ENCODE results near the gene CST7.
"Not testable (repeated sequence)": the region's sequence is repeated elsewhere in the genome, so short reads cannot be mapped to it uniquely, and the experiment has no call there.

The CST7 gene

GRCh38 chr20:24999568-24999967 is 50.5 kb downstream of the CST7 start:
- no peak for TF ChIP-seq EZH2 (IDR thresholded peaks at IDR 0.05)
- no peak for TF ChIP-seq FOXP2 (optimal IDR thresholded peaks at IDR 0.05; ENCODE audit: control extremely low read depth, extremely low read length, insufficient read depth)
- TF ChIP-seq POLR2AphosphoS5 (IDR thresholded peaks at IDR 0.05; ENCODE audit: borderline replicate concordance, low read depth, low read length), result no peak

DNA sequence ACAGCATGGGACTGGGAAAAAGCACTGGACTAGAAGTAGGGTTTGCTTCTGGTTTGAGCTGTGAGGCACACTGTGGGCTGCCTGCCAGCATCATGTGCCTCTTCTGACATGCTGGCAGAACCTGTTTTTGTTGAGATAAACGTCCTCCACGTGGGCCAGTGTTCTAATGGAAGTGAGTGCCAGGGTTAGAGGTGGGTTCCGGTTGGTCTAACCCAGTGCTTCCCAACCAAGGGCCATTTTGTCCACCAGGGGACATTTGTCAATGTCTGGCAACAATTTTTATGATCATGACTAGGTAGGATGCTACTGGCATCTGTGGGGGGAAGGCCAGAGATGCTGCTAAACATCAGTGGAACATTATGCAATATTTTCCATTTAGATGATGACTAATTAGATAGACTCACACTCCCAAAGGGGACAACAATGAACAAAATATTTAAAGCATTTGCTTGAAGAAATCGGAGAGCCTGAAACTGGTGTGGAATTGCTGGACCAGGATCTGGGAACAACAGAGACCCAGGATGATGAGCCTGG is 51.3 kb downstream of the CST7 start:
- no peak overlapping the region for H3K27ac ChIP-seq
- TF ChIP-seq FOXP2 (optimal IDR thresholded peaks at IDR 0.05; ENCODE audit: control extremely low read depth, extremely low read length, insufficient read depth) (no peak), POLR2AphosphoS5 (IDR thresholded peaks at IDR 0.05; ENCODE audit: borderline replicate concordance, low read depth, low read length) (no peak)
- no peak overlapping the region for H3K9ac ChIP-seq (ENCODE audit: insufficient read length)
- no peaks in the 10 kb centered on the region for H3K9me3 ChIP-seq (ENCODE audit: low read depth, low read length)
- DNase-seq (ENCODE audit: low read depth, low spot score), result no peak
- H3K36me3 ChIP-seq (ENCODE audit: insufficient read depth, low read length), result no peaks in the 10 kb centered on the region
- no peak overlapping the region for H3K4me3 ChIP-seq

More at GRCh38 chr20:24999568-24999967, 50.5 kb downstream of the CST7 start:
- Histone ChIP-seq H3K9me3 (ENCODE audit: low read depth, low read length) (no peaks in the 10 kb centered on the region), H3K9ac (ENCODE audit: insufficient read length) (no peak overlapping the region), H3K27ac (no peak overlapping the region), H3K4me3 (no peak overlapping the region), H3K36me3 (ENCODE audit: insufficient read depth, low read length) (no peaks in the 10 kb centered on the region)
- no peak for DNase-seq (ENCODE audit: low read depth, low spot score)

DNA sequence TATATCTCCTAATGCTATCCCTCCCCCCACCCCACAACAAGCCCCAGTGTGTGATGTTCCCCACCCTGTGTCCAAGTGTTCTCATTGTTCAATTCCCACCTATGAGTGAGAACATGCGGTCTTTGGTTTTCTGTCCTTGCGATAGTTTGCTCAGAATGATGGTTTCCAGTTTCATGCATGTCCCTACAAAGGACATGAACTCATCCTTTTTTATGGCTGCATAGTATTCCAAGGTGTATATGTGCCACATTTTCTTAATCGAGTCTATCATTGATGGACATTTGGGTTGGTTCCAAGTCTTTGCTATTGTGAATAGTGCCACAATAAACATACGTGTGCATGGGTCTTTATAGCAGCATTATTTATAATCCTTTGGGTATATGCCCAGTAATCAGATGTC is 52.3 kb downstream of the CST7 start:
- H3K36me3 ChIP-seq (ENCODE audit: insufficient read depth, low read length); H3K4me3 ChIP-seq; DNase-seq (ENCODE audit: low read depth, low spot score); H3K27ac ChIP-seq; H3K9me3 ChIP-seq (ENCODE audit: low read depth, low read length); H3K9ac ChIP-seq (ENCODE audit: insufficient read length): not testable (repeated sequence)

DNA sequence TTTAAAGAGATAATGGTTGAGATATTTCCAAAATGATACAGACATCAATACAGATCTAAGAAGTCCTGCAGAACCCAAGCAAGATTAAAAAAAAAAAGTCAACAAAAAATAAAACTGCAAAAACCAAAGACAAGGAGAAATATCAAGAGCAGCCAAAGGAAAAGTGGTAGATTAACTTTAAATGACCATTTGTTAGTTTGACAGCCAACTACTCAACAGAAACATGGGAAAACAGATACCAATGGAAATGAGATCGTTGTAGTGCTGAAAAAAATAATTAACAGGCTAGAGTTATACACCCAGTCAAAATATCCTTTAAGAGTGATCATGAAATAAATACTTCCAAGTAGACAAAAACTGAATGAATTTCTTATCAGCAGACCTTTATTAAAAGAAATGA is 53.9 kb downstream of the CST7 start:
- Histone ChIP-seq H3K4me3 (no peak overlapping the region), H3K27ac (no peak overlapping the region), H3K9me3 (ENCODE audit: low read depth, low read length) (no peaks in the 10 kb centered on the region), H3K9ac (ENCODE audit: insufficient read length) (no peak overlapping the region), H3K36me3 (ENCODE audit: insufficient read depth, low read length) (no peaks in the 10 kb centered on the region)
- TF ChIP-seq EZH2 (IDR thresholded peaks at IDR 0.05) (no peak), FOXP2 (optimal IDR thresholded peaks at IDR 0.05; ENCODE audit: control extremely low read depth, extremely low read length, insufficient read depth) (no peak), POLR2AphosphoS5 (IDR thresholded peaks at IDR 0.05; ENCODE audit: borderline replicate concordance, low read depth, low read length) (no peak)
- no peak for DNase-seq (ENCODE audit: low read depth, low spot score)

DNA sequence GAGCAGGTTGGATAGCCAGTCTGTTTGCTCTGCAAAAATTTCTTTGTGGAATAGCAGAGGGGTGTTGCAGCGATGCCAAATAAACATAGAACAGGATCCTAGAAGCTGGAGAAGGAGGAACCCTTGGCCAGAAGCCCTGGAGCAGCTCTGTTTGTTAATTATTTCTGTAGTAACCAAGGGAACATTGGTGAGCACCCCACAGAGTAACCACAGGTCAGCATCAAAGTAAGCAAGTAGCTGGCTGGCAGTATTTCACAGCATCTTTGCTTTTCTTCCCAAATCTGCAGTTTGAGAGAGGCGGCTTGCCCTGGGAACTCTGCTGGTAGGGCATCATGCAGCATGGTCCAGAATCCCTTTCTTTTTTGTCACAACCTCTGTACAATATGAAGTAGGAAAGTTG is 56.2 kb downstream of the CST7 start:
- TF ChIP-seq POLR2AphosphoS5 (IDR thresholded peaks at IDR 0.05; ENCODE audit: borderline replicate concordance, low read depth, low read length) (no peak), EZH2 (IDR thresholded peaks at IDR 0.05) (no peak), FOXP2 (optimal IDR thresholded peaks at IDR 0.05; ENCODE audit: control extremely low read depth, extremely low read length, insufficient read depth) (no peak)
- H3K9ac ChIP-seq (ENCODE audit: insufficient read length), result no peak overlapping the region
- H3K4me3 ChIP-seq, result no peak overlapping the region
- no peak for DNase-seq (ENCODE audit: low read depth, low spot score)
- no peaks in the 10 kb centered on the region for H3K9me3 ChIP-seq (ENCODE audit: low read depth, low read length)
- H3K27ac ChIP-seq, result no peak overlapping the region
- no peaks in the 10 kb centered on the region for H3K36me3 ChIP-seq (ENCODE audit: insufficient read depth, low read length)

DNA sequence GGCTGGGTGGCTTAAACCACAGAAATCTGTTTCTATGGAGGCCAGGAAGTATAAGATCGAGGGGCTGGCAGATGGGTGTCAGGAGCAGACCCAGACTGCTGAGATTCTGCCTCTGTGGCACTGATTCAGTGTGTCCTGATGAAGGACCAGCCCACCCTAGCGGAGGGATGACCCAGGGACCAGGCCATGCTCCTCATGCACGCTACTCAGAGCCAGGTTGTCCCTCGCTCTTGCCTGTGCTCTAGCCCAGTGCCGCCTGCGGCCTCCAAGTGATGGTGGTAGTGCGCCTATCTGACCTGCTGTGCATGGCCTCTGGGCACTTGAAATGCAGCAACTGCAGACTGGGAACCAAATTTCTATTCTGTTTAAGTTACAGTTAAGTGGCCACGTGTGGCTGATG is 56.6 kb downstream of the CST7 start:
- H3K9ac ChIP-seq (ENCODE audit: insufficient read length), result no peak overlapping the region
- H3K9me3 ChIP-seq (ENCODE audit: low read depth, low read length), result no peaks in the 10 kb centered on the region
- DNase-seq (ENCODE audit: low read depth, low spot score), result no peak
- no peak overlapping the region for H3K27ac ChIP-seq
- no peaks in the 10 kb centered on the region for H3K36me3 ChIP-seq (ENCODE audit: insufficient read depth, low read length)
- H3K4me3 ChIP-seq, result no peak overlapping the region
- TF ChIP-seq EZH2 (IDR thresholded peaks at IDR 0.05) (no peak), POLR2AphosphoS5 (IDR thresholded peaks at IDR 0.05; ENCODE audit: borderline replicate concordance, low read depth, low read length) (no peak), FOXP2 (optimal IDR thresholded peaks at IDR 0.05; ENCODE audit: control extremely low read depth, extremely low read length, insufficient read depth) (no peak)

- no peak for TF ChIP-seq FOXP2 (optimal IDR thresholded peaks at IDR 0.05; ENCODE audit: control extremely low read depth, extremely low read length, insufficient read depth)
- no peak for TF ChIP-seq POLR2AphosphoS5 (IDR thresholded peaks at IDR 0.05; ENCODE audit: borderline replicate concordance, low read depth, low read length)
- no peak for TF ChIP-seq EZH2 (IDR thresholded peaks at IDR 0.05)
- Histone ChIP-seq H3K9me3 (ENCODE audit: low read depth, low read length) (no peaks in the 10 kb centered on the region), H3K27ac (no peak overlapping the region), H3K36me3 (ENCODE audit: insufficient read depth, low read length) (no peaks in the 10 kb centered on the region), H3K9ac (ENCODE audit: insufficient read length) (no peak overlapping the region), H3K4me3 (no peak overlapping the region)
- no peak for DNase-seq (ENCODE audit: low read depth, low spot score)
These were observed 57.5 kb downstream of the CST7 start for GRCh38 chr20:25006431-25007167.

- Histone ChIP-seq H3K4me3 (no peak overlapping the region), H3K27ac (no peak overlapping the region), H3K36me3 (ENCODE audit: insufficient read depth, low read length) (no peaks in the 10 kb centered on the region), H3K9me3 (ENCODE audit: low read depth, low read length) (no peaks in the 10 kb centered on the region), H3K9ac (ENCODE audit: insufficient read length) (no peak overlapping the region)
- DNase-seq (ENCODE audit: low read depth, low spot score), result no peak
- TF ChIP-seq POLR2AphosphoS5 (IDR thresholded peaks at IDR 0.05; ENCODE audit: borderline replicate concordance, low read depth, low read length) (no peak), FOXP2 (optimal IDR thresholded peaks at IDR 0.05; ENCODE audit: control extremely low read depth, extremely low read length, insufficient read depth) (no peak)
These were observed 58.6 kb downstream of the CST7 start for GRCh38 chr20:25007491-25008305.
